KMS-11 (cell line): ENCODE data around the gene COBL.

Experiments
- H2AFZ ChIP-seq: fragments of 200-600 bp; sonication (generic); 2 replicates; pipeline ENCODE4 v1.6.1; 2016; ENCODE audit warnings: antibody characterized with exemption, mixed run types, low read depth
- H3K27ac ChIP-seq: fragments of 200-600 bp; sonication (generic); 2 replicates; pipeline ENCODE4 v1.6.1; 2016; ENCODE audit warnings: mild to moderate bottlenecking, mixed run types
- H3K27me3 ChIP-seq: fragments of 200-600 bp; sonication (generic); 2 replicates; pipeline ENCODE4 v1.6.1; 2017; ENCODE audit warnings: mild to moderate bottlenecking, low read depth, mixed run types, moderate library complexity; ENCODE audit not compliant: insufficient read depth
- H3K36me3 ChIP-seq: fragments of 200-600 bp; sonication (generic); 2 replicates; pipeline ENCODE4 v1.6.1; 2017; ENCODE audit warnings: mild to moderate bottlenecking, mixed run types; ENCODE audit not compliant: insufficient read depth
- H3K4me1 ChIP-seq: fragments of 200-600 bp; sonication (generic); 2 replicates; pipeline ENCODE4 v1.6.1; 2016; ENCODE audit warnings: mild to moderate bottlenecking, low read depth, mixed run types; ENCODE audit not compliant: poor library complexity, severe bottlenecking
- H3K4me2 ChIP-seq: fragments of 200-600 bp; sonication (generic); 2 replicates; pipeline ENCODE4 v1.7.0; 2016; ENCODE audit warnings: mild to moderate bottlenecking, mixed run types
- H3K4me3 ChIP-seq: fragments of 200-600 bp; sonication (generic); IDR thresholded peaks from 2 replicates; pipeline ENCODE4 v1.6.1; 2017; ENCODE audit warnings: low read depth, low read length, mixed read lengths; ENCODE audit not compliant: insufficient read depth
- H3K79me2 ChIP-seq: fragments of 200-600 bp; sonication (generic); 2 replicates; pipeline ENCODE4 v1.6.1; 2016; ENCODE audit warnings: low read depth, mixed run types; ENCODE audit not compliant: insufficient read depth
- H3K9ac ChIP-seq: fragments of 200-600 bp; sonication (generic); 2 replicates; pipeline ENCODE4 v1.6.1; 2016; ENCODE audit warnings: mild to moderate bottlenecking, mixed run types
- H4K20me1 ChIP-seq: fragments of 200-600 bp; sonication (generic); 2 replicates; pipeline ENCODE4 v1.6.1; 2016; ENCODE audit warnings: mild to moderate bottlenecking, mixed run types; ENCODE audit not compliant: insufficient read depth
- TF ChIP-seq, protein P1 (sequence below): fragments of 200-600 bp; sonication (generic); conservative IDR thresholded peaks from 2 replicates; pipeline ENCODE4 v1.6.1; 2017; ENCODE audit warnings: low read depth, mild to moderate bottlenecking, antibody characterized with exemption, low read length, moderate library complexity, mixed read lengths

Gene COBL

GRCh38 chr7:51274001-51274400, 42.6 kb downstream of the COBL start:
- TF ChIP-seq, protein P1, sequence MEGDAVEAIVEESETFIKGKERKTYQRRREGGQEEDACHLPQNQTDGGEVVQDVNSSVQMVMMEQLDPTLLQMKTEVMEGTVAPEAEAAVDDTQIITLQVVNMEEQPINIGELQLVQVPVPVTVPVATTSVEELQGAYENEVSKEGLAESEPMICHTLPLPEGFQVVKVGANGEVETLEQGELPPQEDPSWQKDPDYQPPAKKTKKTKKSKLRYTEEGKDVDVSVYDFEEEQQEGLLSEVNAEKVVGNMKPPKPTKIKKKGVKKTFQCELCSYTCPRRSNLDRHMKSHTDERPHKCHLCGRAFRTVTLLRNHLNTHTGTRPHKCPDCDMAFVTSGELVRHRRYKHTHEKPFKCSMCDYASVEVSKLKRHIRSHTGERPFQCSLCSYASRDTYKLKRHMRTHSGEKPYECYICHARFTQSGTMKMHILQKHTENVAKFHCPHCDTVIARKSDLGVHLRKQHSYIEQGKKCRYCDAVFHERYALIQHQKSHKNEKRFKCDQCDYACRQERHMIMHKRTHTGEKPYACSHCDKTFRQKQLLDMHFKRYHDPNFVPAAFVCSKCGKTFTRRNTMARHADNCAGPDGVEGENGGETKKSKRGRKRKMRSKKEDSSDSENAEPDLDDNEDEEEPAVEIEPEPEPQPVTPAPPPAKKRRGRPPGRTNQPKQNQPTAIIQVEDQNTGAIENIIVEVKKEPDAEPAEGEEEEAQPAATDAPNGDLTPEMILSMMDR = no peak
- no peaks in the 10 kb centered on the region for H3K36me3 ChIP-seq
- H3K27me3 ChIP-seq = no peaks in the 10 kb centered on the region
- H3K4me2 ChIP-seq = no peak overlapping the region
- H3K4me1 ChIP-seq = no peaks in the 10 kb centered on the region
- no peak overlapping the region for H3K27ac ChIP-seq
- no peak overlapping the region for H2AFZ ChIP-seq
- no peak overlapping the region for H3K9ac ChIP-seq
- H3K79me2 ChIP-seq = no peaks in the 10 kb centered on the region
- H3K4me3 ChIP-seq = no peak overlapping the region
- H4K20me1 ChIP-seq = no peaks in the 10 kb centered on the region

GRCh38 chr7:51273360-51273759, 43.2 kb downstream of the COBL start:
- no peaks in the 10 kb centered on the region for H3K27me3 ChIP-seq
- H2AFZ ChIP-seq = no peak overlapping the region
- H3K4me2 ChIP-seq = no peak overlapping the region
- no peaks in the 10 kb centered on the region for H3K4me1 ChIP-seq
- H4K20me1 ChIP-seq = no peaks in the 10 kb centered on the region
- no peaks in the 10 kb centered on the region for H3K79me2 ChIP-seq
- H3K9ac ChIP-seq = no peak overlapping the region
- no peak overlapping the region for H3K27ac ChIP-seq
- H3K36me3 ChIP-seq = no peaks in the 10 kb centered on the region
- TF ChIP-seq, protein P1 = no peak
- no peak overlapping the region for H3K4me3 ChIP-seq

- Histone ChIP-seq H3K4me3 (no peak overlapping the region), H3K4me2 (no peak overlapping the region), H3K27ac (no peak overlapping the region; the same call in 1 of the 2 replicates), H3K4me1 (no peaks in the 10 kb centered on the region), H4K20me1 (no peaks in the 10 kb centered on the region), H3K27me3 (no peaks in the 10 kb centered on the region), H2AFZ (no peak overlapping the region), H3K79me2 (no peaks in the 10 kb centered on the region), H3K9ac (no peak overlapping the region), H3K36me3 (no peaks in the 10 kb centered on the region)
- TF ChIP-seq, protein P1 = no peak
Observed at GRCh38 chr7:51270965-51271364, 45.6 kb downstream of the COBL start.

DNA sequence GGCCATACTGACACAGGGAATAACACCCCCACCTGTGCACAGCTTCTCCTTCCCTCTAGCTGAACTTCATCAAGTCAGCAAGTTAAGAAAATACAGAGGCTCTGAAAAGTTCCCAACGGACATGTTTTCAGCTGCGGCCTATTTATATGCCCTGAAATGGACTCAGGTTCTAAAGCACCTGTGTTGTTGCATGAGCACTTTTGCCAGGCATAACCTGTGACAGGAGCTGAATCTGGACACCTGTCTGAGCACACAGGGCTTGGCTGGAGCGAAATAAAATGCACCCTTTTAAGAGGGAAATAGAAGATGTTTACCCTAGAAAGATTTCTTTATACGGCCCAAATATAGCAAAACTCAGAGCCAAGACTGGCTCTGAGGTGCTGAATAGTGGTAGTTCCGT, 46.7 kb downstream of the COBL start:
- Histone ChIP-seq H3K79me2 (no peaks in the 10 kb centered on the region), H2AFZ (no peak overlapping the region), H3K4me1 (no peaks in the 10 kb centered on the region), H3K9ac (no peak overlapping the region), H3K4me3 (no peak overlapping the region), H4K20me1 (no peaks in the 10 kb centered on the region), H3K4me2 (no peak overlapping the region), H3K36me3 (no peaks in the 10 kb centered on the region), H3K27me3 (no peaks in the 10 kb centered on the region), H3K27ac (no peak overlapping the region)
- TF ChIP-seq, protein P1 = no peak
